CD4-positive, CD25-positive, alpha-beta regulatory T cell (primary cell): ENCODE data around the gene PWWP2B. TPM values are rescaled to one million over a fixed set of nuclear protein-coding genes. Genes with fewer than 3 reads are reported as not detected.
"Not testable (repeated sequence)": the region's sequence is repeated elsewhere in the genome, so short reads cannot be mapped to it uniquely, and the experiment has no call there.

Experiments used
- ATAC-seq, 2 donors: fragments of 150-1000 bp; cut with Tn5 transposase; one replicate each; pipeline ENCODE4 v1.10.0; 2021; ENCODE audit warnings: low read depth in 2 of 2, moderate number of reproducible peaks in 2 of 2, moderate library complexity in 1 of 2
- DNase-seq, 3 donors: peaks; one replicate each; pipeline versions ENCODE4 v3.0.0 to v3.0.0-alpha.2; 2012 to 2022; ENCODE audit warnings: mixed read lengths in 1 of 3
- H3K27ac ChIP-seq: one replicate; pipeline ENCODE4 v1.7.0; 2013; ENCODE audit warnings: mild to moderate bottlenecking, low read length; ENCODE audit not compliant: insufficient read depth, poor library complexity, severe bottlenecking
- H3K27me3 ChIP-seq: one replicate; pipeline ENCODE4 v1.7.0; 2013; ENCODE audit warnings: low read length; ENCODE audit not compliant: control insufficient read depth, insufficient read depth
- H3K36me3 ChIP-seq: one replicate; pipeline ENCODE4 v1.7.0; 2013; ENCODE audit warnings: mild to moderate bottlenecking, low read length, moderate library complexity; ENCODE audit not compliant: control insufficient read depth, insufficient read depth
- H3K4me1 ChIP-seq: 2 replicates; pipeline ENCODE4 v1.7.0; 2013; ENCODE audit warnings: mild to moderate bottlenecking, low read length; ENCODE audit not compliant: insufficient read depth, control insufficient read depth, poor library complexity, severe bottlenecking
- H3K4me3 ChIP-seq: one replicate; pipeline ENCODE4 v1.7.0; 2013; ENCODE audit warnings: low read depth, mild to moderate bottlenecking, low read length, moderate library complexity
- H3K9me3 ChIP-seq, 2 experiments: 1 replicate in 1 of 2; 2 replicates in 1 of 2; pipeline ENCODE4 v1.7.0; 2013; ENCODE audit warnings: low read length in 2 of 2, mild to moderate bottlenecking in 1 of 2, moderate library complexity in 1 of 2; ENCODE audit not compliant: control insufficient read depth in 2 of 2
- H3K27ac Mint-ChIP-seq, 3 donors: one replicate each; pipeline ENCODE4 v1.8.0; 2020 to 2022; ENCODE audit warnings: mild to moderate bottlenecking in 3 of 3, mixed read lengths in 3 of 3, moderate library complexity in 2 of 3
- H3K27me3 Mint-ChIP-seq: one replicate; pipeline ENCODE4 v1.8.0; 2022; ENCODE audit warnings: mild to moderate bottlenecking, mixed read lengths
- H3K36me3 Mint-ChIP-seq: one replicate; pipeline ENCODE4 v1.8.0; 2020; ENCODE audit warnings: mixed read lengths
- H3K4me1 Mint-ChIP-seq, 4 donors: one replicate each; pipeline ENCODE4 v1.8.0; 2020 to 2022; ENCODE audit warnings: mixed read lengths in 4 of 4, mild to moderate bottlenecking in 1 of 4
- H3K4me3 Mint-ChIP-seq, 4 donors: one replicate each; pipeline ENCODE4 v1.8.0; 2020 to 2022; ENCODE audit warnings: mild to moderate bottlenecking in 4 of 4, mixed read lengths in 4 of 4, moderate library complexity in 3 of 4
- H3K9me3 Mint-ChIP-seq, 7 donors: one replicate each; pipeline ENCODE4 v1.8.0; 2020 to 2022; ENCODE audit warnings: mixed read lengths in 7 of 7, mild to moderate bottlenecking in 3 of 7, moderate library complexity in 2 of 7
- polyA plus RNA-seq, 4 donors: library from polyadenylated mRNA; unstranded; fragments of 300-500 nt; fragmentation: Illumina TruSeq; gene quantifications; one replicate each; pipeline ENCODE4 v1.2.3, GENCODE V29; 2021
- total RNA-seq: library from RNA; stranded (reverse); gene quantifications from one replicate; pipeline ENCODE4 v1.2.3, GENCODE V29; 2022

The PWWP2B gene
- total and polyA plus RNA-seq, 5 donors from 2014 or later: 0.56 to 10.9 (median 0.90) TPM

DNA sequence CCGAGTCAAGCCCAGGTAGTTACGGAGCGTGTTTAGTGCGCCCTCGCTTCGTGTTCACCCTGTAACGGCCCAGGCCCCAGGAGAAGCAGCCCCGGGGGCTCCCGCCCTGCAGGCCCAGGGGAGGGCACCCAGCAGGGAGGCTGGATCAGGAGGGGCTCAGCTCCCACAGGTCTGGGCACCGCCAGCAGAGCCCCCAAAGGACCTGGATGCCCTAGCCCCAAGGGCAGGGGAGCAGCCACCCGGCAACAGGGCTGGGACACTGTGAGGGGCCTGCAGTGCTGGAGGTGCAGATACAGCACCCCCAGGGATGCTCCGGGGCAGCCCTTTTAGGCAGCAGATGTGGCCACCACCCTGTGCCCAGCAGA is 35.2 kb downstream of the PWWP2B start:
- Mint-ChIP-seq H3K4me3 (no peak overlapping the region), H3K9me3 (peaks cover 0 to 1% (median 0%) of the 10 kb centered on the region in 7 donors), H3K36me3 (no peaks in the 10 kb centered on the region), H3K27me3 (no peaks in the 10 kb centered on the region), H3K27ac (peak overlapping the region in 1 of 3 donors; percentile 10), H3K4me1 (peaks cover 0 to 5% (median 2%) of the 10 kb centered on the region in 4 donors)
- no peaks in the 10 kb centered on the region for H3K36me3 ChIP-seq
- H3K9me3 ChIP-seq: no peaks in the 10 kb centered on the region
- no peak overlapping the region for H3K4me3 ChIP-seq
- no peaks in the 10 kb centered on the region for H3K4me1 ChIP-seq
- ATAC-seq: no peak
- no peak overlapping the region for H3K27ac ChIP-seq
- no peak for DNase-seq
- no peaks in the 10 kb centered on the region for H3K27me3 ChIP-seq

DNA sequence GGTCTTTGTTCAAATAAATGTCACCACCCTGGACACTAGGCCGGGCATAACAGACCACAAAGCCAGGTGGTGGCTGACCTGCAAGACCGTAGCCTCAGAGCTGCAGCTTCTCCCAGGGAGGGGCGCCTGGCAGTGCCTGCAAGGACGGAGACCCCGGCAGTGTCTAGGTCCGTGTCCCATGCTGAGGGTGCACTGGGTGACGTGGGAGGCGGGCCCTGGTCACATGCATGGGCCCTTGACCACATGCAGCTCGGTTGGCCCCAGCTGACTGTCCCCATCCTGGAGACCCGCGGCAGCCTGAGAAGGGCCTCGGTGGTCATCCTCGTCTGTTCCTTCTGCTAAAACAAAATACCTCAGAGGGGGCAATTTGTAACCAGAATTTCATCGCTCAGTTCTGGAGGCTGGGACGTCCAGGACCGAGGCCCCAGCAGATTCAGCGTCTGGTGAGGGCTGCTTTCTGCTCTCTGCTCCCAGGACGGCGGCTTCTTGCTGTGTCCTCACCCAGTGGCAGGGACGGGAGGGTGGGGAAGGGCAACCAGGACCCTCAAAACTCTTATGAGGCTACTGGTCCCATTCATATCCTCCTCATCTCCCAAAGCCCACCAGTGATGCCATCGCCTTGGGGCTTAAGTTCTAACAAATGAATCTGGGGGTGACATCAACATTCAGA is 36.8 kb downstream of the PWWP2B start:
- no peak for DNase-seq
- Mint-ChIP-seq H3K9me3 (peaks cover 0 to 1% (median 0%) of the 10 kb centered on the region in 7 donors), H3K36me3 (no peaks in the 10 kb centered on the region), H3K27me3 (no peaks in the 10 kb centered on the region), H3K27ac (no peak overlapping the region), H3K4me3 (no peak overlapping the region), H3K4me1 (peaks cover 0 to 5% (median 2%) of the 10 kb centered on the region in 4 donors)
- Histone ChIP-seq H3K27me3 (no peaks in the 10 kb centered on the region), H3K4me3 (no peak overlapping the region), H3K27ac (no peak overlapping the region), H3K4me1 (no peaks in the 10 kb centered on the region), H3K9me3 (no peaks in the 10 kb centered on the region), H3K36me3 (no peaks in the 10 kb centered on the region)
- ATAC-seq: no peak

DNA sequence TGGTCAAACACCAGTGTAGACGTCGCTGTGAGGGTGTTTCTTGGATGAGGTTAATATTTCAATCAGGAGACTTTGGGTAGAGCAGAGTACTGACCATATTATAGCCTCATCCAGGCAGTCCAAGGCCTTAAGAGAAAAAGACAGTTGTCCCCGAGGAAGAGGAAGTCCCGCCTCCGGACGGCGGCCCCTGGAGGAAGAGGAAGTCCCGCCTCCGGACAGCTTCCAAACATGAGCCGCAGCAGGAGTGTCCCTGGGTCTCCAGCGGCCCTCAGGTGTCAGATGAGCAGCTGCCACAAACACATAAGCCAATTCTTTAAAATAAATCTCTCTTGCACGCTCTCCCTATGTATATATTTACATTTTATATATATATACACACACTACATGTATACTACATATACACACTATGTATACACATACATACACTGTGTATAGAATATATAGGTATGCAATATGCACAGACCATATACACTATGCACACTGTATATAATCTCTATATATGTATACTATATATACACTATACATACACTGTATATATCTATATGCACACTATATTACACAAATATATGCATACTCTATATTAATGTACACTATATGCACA is 37.5 kb downstream of the PWWP2B start:
- H3K9me3 Mint-ChIP-seq: peaks cover 0 to 1% (median 0%) of the 10 kb centered on the region in 7 donors
- H3K4me1 ChIP-seq: no peaks in the 10 kb centered on the region
- no peak overlapping the region for H3K27ac Mint-ChIP-seq
- peak in 2 of 3 donors; percentile 41 to 75 for DNase-seq
- no peaks in the 10 kb centered on the region for H3K9me3 ChIP-seq
- no peaks in the 10 kb centered on the region for H3K27me3 ChIP-seq
- ATAC-seq: peak; percentile 46 to 47
- H3K36me3 Mint-ChIP-seq: no peaks in the 10 kb centered on the region
- peak overlapping the region in 2 of 4 donors; percentile 56 to 67 for H3K4me3 Mint-ChIP-seq
- no peaks in the 10 kb centered on the region for H3K36me3 ChIP-seq
- peaks cover 0 to 5% (median 2%) of the 10 kb centered on the region in 4 donors for H3K4me1 Mint-ChIP-seq
- H3K4me3 ChIP-seq: no peak overlapping the region
- no peaks in the 10 kb centered on the region for H3K27me3 Mint-ChIP-seq
- no peak overlapping the region for H3K27ac ChIP-seq

DNA sequence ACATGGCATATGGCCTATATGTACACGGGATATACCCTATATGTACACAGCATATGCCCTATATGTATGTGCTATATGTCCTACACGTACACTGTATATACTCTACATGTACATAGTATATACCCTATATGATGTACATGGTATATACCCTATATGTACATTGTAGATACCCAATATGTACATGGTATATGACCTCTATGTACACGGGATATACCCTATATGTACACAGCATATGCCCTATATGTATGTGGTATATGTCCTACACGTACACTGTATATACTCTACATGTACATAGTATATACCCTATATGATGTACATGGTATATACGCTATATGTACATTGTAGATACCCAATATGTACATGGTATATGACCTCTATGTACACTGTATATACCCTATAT is 38.3 kb downstream of the PWWP2B start:
- not testable (repeated sequence) for H3K4me1 ChIP-seq

DNA sequence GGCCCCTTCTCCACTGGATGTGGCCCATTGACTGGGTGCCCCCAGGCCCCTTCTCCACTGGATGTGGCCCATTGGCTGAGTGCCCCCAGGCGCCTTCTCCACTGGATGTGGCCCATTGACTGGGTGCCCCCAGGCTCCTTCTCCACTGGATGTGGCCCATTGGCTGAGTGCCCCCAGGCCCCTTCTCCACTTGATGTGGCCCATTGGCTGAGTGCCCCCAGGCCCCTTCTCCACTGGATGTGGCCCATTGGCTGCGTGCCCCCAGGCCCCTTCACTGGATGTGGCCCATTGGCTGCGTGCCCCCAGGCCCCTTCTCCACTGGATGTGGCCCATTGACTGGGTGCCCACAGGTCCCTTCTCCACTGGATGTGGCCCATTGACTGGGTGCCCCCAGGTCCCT is 39.1 kb downstream of the PWWP2B start:
- H3K27me3 ChIP-seq, H3K4me1 ChIP-seq, H3K27ac Mint-ChIP-seq, H3K4me1 Mint-ChIP-seq, H3K4me3 Mint-ChIP-seq, DNase-seq, H3K36me3 Mint-ChIP-seq, H3K27ac ChIP-seq, H3K9me3 Mint-ChIP-seq, H3K27me3 Mint-ChIP-seq, H3K9me3 ChIP-seq, H3K36me3 ChIP-seq, H3K4me3 ChIP-seq, ATAC-seq: not testable (repeated sequence)

More for the DNA sequence above, 38.3 kb downstream of the PWWP2B start:
- H3K4me3 Mint-ChIP-seq, H3K9me3 Mint-ChIP-seq, H3K27ac ChIP-seq, H3K36me3 ChIP-seq, H3K36me3 Mint-ChIP-seq, H3K27me3 Mint-ChIP-seq, H3K9me3 ChIP-seq, H3K4me1 Mint-ChIP-seq, ATAC-seq, DNase-seq, H3K4me3 ChIP-seq, H3K27me3 ChIP-seq, H3K27ac Mint-ChIP-seq: not testable (repeated sequence)

DNA sequence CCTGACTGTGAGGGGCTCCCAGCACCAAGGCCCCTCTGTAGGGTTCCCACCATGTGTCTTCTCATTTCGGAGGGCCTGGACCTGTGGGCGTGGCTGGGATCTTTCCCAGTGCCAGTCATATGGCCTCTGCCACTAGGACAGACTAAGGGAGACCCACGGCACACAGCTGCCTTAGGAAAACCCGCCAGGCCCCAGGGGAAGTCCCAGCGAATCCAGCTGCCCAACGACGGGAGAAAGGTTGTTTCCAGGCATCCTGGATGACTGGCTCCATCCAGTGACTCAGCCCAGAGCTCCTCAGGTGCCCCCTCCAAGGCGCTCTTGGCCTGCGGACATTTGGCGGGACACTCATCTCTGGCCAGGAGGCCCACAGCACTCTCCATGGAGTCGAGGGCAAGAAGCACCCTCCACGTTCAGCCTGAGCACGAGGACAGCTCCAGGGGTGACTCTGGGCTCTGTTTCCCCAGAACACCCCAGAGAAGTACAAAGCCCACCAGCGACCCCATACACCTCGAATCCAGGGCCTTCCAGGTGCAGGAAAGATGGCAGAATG is 39.9 kb downstream of the PWWP2B start:
- Mint-ChIP-seq H3K27ac (no peak overlapping the region), H3K9me3 (peaks cover 0 to 2% (median 0%) of the 10 kb centered on the region in 7 donors), H3K36me3 (no peaks in the 10 kb centered on the region), H3K27me3 (no peaks in the 10 kb centered on the region), H3K4me1 (peaks cover 0 to 7% (median 3%) of the 10 kb centered on the region in 4 donors), H3K4me3 (no peak overlapping the region)
- Histone ChIP-seq H3K9me3 (no peaks in the 10 kb centered on the region), H3K4me1 (no peaks in the 10 kb centered on the region), H3K36me3 (no peaks in the 10 kb centered on the region), H3K4me3 (no peak overlapping the region), H3K27me3 (no peaks in the 10 kb centered on the region), H3K27ac (no peak overlapping the region)
- no peak for ATAC-seq
- DNase-seq: no peak

DNA sequence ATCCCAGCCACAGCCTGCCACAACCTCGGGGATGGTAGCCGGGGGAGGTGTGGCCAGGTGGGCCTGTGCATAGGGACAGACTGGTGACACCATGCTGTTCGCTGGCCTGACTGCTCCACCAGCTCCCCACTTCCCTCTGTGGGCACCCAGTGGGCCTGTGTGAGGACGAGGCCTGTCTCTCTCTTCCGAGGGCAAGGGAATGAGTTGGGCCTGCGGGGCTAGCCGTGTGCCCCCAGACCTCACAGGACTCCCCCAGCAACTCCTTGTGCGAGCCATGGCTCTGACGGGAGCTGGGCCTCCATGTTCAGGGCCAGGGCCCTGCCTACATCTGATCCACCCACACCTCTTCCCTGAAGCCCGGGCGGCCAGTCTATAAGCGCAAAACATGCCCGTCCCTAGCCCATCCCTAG is 40.5 kb downstream of the PWWP2B start:
- ATAC-seq (no peak), DNase-seq (no peak)
- Histone ChIP-seq H3K4me3 (no peak overlapping the region), H3K4me1 (no peaks in the 10 kb centered on the region), H3K27ac (no peak overlapping the region), H3K27me3 (no peaks in the 10 kb centered on the region), H3K36me3 (no peaks in the 10 kb centered on the region), H3K9me3 (no peaks in the 10 kb centered on the region)
- no peaks in the 10 kb centered on the region for H3K27me3 Mint-ChIP-seq
- H3K36me3 Mint-ChIP-seq: no peaks in the 10 kb centered on the region
- peaks cover 0 to 10% (median 6%) of the 10 kb centered on the region in 4 donors for H3K4me1 Mint-ChIP-seq
- no peak overlapping the region for H3K27ac Mint-ChIP-seq
- H3K4me3 Mint-ChIP-seq: no peak overlapping the region
- H3K9me3 Mint-ChIP-seq: peaks cover 0 to 3% (median 0%) of the 10 kb centered on the region in 7 donors
